Measurements from ENCODE around the gene OBSCN.
"Not testable (repeated sequence)": the region's sequence is repeated elsewhere in the genome, so short reads cannot be mapped to it uniquely, and the experiment has no call there.

The OBSCN gene

GRCh38 chr1:228211531-228212414 lies 3.9 kb downstream of the OBSCN start:
- DNase-seq (ENCODE audit: low read depth in 2 of 3, low spot score in 1 of 3), result no peak

GRCh38 chr1:228212415-228212965 lies 4.6 kb downstream of the OBSCN start:
- no peak for DNase-seq (ENCODE audit: low read depth in 2 of 3, low spot score in 1 of 3)

DNA sequence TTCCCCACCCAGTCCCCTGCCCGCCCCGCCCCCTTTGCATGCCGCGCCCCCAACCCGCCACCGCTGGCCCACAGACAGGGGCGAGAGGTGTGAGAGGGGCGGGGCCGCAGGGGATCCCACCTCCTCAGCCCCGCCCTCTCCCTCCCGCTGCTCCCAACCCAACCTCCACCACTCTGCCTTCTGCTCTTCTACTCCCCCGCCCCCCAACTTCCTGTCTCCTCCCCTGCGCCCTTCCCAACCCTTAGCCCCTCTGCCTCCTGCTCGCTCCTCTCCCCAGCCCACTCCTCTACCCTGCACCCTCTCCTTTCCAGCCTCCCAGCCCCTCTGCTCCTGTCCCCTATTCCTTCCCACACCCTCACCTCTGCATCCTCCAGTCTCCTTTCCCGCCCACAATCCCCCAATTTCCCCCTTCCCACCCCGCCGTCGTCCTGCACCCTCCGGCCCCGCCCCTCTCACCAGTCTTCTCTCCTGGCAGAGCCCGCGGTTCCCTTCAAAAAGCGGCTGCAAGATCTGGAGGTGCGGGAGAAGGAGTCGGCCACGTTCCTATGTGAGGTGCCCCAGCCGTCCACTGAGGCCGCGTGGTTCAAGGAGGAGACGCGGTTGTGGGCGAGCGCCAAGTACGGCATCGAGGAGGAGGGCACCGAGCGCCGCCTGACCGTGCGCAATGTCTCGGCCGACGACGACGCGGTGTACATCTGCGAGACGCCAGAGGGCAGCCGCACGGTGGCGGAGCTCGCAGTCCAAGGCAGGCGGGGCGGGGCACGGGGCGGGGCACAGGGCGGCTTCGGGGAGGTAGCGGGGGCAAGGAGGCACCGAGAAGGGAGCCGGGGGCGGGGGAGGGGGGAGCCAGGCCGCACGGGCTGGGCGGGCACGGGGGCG lies 5.4 kb downstream of the OBSCN start:
- peak; percentile 77 to 91 (median 81) for DNase-seq (ENCODE audit: low read depth in 2 of 3, low spot score in 1 of 3)

DNA sequence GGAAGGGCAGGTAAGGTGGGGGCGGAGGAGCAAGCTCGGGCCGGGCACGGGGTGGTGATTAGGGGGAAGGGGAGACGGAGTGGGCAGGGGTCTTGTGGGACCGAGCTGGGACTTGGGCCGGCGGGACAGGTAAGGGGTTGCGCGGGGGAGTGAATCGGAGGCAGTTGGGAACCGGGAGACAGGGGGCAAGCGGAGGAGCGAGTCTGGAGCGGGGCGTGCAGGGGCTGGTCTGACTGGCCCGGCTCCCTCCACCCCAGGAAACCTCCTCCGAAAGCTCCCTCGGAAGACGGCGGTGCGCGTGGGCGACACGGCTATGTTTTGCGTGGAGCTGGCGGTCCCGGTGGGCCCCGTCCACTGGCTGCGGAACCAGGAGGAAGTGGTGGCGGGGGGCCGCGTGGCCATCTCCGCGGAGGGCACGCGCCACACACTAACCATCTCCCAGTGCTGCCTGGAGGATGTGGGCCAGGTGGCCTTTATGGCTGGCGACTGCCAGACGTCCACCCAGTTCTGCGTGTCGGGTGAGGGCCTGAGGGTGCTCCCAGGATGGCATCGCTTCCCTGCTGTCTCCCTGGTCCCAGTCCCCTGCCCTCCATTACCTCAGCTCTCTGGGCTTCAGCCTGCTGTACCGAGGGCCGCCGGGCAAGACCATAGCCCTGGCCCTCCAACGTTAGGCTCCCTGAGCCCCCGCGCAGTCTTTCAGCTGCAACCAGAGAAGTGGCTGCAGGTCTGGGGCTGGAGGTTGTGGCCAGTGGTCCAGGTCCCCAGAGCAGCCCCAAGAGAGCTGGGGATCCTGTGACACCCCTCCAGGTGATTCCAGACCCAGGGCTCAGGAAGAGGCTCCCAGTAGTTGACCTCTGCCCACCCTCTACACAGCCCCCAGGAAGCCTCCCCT lies 6.3 kb downstream of the OBSCN start:
- DNase-seq (ENCODE audit: low read depth in 2 of 3, low spot score in 1 of 3), result no peak

DNA sequence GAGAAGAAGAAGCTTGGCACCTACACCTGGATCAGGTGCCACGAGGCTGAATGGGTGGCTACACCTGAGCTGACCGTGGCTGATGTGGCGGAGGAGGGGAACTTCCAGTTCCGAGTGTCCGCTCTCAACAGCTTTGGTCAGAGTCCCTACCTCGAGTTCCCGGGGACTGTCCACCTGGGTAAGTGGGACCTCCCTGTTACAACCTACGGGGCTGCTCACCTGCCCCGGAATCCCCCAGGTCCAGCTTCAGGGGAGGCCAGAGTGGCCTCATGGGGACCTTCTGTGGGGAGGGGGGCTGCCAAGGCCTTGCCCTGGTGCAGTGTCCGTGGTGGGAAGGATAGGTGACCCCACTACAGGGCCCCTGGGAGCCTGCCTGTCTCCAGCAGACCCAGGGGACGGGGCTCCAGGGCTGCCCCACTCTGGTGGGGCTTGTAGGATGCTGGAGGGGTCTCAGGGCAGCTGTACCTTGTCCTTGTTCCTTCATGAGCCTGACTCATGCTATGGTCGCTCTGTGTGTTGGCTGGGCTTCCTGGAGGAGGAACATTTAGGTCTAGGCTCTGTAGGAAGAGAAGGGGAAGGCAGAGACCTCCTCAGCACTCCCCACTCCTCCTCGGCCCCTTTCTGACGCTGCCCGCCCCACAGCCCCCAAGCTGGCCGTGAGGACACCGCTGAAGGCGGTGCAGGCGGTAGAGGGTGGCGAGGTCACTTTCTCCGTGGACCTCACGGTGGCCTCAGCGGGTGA lies 7.2 kb downstream of the OBSCN start:
- no peak for DNase-seq (ENCODE audit: low read depth in 2 of 3, low spot score in 1 of 3)

DNA sequence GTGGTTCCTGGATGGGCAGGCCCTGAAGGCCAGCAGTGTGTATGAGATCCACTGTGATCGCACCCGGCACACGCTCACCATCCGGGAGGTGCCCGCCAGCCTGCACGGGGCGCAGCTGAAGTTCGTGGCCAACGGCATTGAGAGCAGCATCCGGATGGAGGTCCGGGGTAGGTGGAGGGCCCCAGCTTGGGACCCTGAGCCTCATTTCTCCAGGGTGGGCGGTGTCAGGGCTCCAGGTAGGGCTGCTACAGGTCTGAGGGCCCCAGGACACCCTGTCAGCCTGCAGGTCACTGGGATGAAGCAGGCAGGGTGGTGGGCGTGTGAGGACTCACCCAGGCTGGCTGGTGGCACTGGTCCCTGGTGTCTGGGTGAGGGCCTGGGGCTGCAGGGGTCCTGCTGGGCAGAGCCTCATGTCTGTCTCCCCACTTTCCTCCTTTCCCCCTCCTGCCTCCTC lies 7.8 kb downstream of the OBSCN start:
- no peak for DNase-seq (ENCODE audit: low read depth in 2 of 3, low spot score in 1 of 3)

DNA sequence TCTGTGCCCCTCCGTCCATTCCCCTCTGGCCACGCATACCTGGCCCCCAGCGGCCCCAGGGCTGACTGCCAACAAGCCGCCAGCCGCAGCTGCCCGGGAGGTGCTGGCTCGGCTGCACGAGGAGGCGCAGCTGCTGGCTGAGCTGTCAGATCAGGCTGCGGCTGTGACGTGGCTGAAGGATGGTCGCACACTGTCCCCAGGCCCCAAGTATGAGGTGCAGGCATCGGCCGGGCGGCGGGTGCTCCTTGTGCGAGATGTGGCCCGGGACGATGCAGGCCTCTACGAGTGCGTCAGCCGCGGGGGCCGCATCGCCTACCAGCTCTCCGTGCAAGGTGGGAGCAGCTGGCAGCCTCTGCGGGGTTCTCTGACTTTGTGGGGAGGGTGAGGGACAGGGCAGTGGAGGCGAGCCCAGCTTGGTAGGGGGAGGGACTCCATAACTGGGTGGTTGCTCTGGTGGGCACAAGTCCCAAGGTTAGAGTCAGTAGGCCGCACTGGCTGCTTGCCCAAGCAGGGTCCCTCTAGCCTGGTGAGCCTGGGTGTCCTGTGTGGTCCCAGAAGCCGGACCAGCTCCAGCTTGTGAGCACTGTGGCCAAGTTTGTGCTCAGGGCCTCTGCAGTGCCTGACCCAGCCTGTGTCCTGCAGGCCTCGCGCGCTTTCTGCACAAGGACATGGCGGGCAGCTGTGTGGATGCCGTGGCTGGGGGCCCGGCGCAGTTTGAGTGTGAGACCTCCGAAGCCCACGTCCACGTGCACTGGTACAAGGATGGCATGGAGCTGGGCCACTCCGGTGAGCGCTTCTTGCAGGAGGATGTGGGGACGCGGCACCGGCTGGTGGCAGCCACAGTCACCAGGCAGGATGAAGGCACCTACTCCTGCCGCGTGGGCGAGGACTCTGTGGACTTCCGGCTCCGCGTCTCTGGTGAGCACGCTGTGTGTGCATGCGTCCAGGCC lies 8.8 kb downstream of the OBSCN start:
- no peak for DNase-seq (ENCODE audit: low read depth in 2 of 3, low spot score in 1 of 3)

- DNase-seq (ENCODE audit: low read depth in 2 of 3, low spot score in 1 of 3), result no peak
These were observed 9.9 kb downstream of the OBSCN start for GRCh38 chr1:228217551-228218344.

DNA sequence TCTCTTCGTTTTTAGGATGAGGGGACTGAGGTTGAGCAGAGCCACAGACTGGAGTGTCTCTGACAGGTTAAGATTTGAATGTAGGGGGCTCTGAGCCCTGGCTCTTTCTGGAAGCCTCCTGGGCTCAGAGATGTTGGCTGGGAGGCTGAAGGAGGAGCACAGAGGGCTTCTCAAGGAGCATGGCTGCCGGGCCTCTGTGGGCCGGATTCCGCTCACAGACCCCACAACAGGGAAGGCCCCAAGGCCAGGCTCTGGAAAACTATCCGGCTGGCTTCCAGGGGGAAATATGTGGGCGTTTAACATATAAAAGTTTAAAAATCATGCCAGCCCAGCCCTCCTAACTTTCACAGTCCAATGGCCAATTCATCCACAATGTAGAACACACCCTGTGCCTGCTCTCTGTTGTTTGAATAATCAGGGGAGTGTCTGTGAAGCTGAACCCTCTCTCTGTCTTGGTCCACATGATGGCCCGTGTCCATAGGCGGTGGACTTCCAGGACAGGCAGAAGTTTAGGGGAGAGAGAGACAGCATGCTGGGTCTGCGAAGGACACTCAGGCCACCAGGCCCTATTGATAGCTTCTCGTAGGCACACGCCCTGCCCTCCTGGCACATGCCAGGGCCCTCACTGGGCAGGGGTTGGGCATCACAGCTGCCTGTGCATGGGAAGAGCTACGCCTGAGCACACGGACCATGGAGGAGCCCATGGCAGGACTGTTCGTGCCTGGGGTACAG lies 10.8 kb downstream of the OBSCN start:
- no peak for DNase-seq (ENCODE audit: low read depth in 2 of 3, low spot score in 1 of 3)

- DNase-seq (ENCODE audit: low read depth in 2 of 3, low spot score in 1 of 3), result no peak
These were observed 11.6 kb downstream of the OBSCN start for GRCh38 chr1:228219245-228219961.

DNA sequence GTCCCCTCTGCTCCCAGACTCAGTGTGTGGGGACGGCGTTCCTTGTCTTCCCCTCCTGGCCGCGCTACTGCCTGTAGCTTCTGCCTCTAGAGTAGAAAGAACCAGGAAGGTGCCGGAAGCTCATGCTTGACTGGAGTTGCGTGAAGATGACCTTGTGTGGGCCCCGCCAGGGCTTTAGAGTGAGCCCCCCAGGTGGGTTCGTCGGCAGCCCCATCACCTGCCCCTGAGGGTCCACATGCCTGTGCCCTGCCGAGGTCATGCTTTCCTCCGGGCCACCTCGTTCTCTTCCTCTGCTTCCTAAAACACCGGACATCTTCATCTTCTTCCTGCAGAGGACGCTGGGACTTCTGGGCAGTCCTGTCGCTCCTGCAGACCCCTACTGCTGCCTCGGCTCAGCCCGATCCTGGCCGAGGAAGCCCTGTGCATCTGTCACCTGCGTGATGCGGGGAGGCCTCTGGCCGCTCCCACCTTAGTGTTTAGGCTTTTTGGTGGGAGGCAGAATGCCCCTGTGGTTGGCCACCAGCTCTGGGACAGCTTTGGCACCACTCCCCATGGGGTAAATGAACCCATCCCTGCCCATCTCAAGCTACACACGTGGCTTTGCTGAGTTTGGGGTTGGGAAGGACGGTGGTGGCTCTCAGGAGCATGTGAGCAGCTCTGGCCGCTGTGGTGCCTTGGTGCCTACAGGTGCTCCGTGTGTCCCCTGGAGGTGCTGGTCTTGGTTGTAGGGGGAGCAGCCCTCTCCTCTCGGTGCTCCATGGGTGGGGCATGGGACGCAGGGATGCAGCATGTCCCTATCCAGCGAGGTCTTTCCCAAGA lies 12.3 kb downstream of the OBSCN start:
- no peak for DNase-seq (ENCODE audit: low read depth in 2 of 3, low spot score in 1 of 3)

GRCh38 chr1:228221097-228221496 lies 13.3 kb downstream of the OBSCN start:
- DNase-seq (ENCODE audit: low read depth in 2 of 3, low spot score in 1 of 3), result not testable (repeated sequence)

DNA sequence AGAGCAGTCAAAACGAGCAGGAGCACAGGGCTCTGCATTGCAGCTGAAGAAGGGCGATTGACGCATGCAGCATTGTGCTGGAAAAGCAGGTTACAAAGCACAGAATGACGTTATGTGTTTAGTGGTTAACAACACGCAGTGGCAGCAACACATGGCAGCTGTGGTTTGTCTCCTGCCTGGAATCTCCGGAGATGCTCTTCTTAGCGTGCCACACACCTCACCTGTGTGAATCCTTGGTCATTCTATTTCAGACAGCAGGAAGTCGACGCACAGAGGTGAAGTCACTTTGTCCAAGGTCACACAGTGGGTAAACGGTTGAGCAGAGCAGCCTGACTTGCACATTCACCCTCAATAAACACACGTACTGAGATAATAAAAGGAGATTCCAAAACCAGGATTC lies 14.7 kb downstream of the OBSCN start:
- DNase-seq (ENCODE audit: low read depth in 2 of 3, low spot score in 1 of 3), result no peak

GRCh38 chr1:228224198-228225164 lies 16.6 kb downstream of the OBSCN start:
- no peak for DNase-seq (ENCODE audit: low read depth in 2 of 3, low spot score in 1 of 3)

Measured in stimulated activated CD4-positive, alpha-beta T cell treated with anti-CD3 and anti-CD28 coated beads, Interleukin-12 subunit alpha, Interleukin-12 subunit beta, amount 100 ng/mL, for 48 hours (primary cell).